ENCODE results near the gene ATP5F1C.

ATP5F1C gene

DNA sequence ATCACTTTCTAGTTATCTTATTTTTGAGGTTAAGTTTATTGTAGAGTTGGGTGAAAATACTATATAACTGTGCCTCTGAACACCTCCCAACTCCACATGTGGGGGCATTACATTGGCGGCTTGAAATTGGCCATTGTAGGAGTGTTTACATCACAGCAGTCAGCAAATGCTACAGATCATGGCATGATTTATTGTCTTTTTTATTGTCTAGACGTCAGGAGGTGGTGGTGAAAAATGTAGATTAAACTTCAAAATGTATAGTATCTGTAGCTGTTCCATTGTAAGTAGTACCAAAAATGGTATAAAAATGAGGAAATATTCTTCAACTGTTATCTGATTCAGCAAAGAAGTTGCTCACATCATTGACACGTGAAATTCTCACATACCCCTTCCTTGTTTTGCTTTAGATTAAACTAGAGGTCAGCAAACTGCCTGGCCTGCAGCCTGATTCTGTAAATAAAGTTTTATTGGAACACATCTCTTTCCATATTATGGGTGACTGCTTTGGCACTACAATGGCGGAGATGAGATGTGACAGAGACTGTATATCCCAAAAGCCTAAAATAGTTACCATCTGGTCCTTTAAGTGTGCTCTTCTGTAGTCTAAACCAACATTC is 65.4 kb downstream of the ATP5F1C start:
- no peak for DNase-seq (ENCODE audit: low read depth)

DNA sequence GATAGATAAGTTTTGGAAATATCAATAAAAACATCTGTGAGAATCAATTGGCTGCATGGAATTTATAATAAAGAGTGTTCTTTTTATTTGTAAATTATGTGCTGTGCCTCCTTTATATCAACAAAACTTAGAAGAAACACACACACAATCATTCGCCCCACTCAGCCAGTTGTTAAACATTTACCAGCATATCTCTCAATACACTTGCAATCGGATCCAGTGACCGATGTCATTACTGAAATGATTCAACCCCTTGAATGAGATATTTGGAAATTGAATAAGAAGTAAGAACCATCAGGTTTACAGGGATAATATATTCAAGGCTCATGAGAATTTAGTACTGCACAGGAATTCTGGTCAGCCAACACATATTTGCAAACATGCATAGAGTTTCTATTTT is 65.9 kb downstream of the ATP5F1C start:
- DNase-seq (ENCODE audit: low read depth) = no peak

DNA sequence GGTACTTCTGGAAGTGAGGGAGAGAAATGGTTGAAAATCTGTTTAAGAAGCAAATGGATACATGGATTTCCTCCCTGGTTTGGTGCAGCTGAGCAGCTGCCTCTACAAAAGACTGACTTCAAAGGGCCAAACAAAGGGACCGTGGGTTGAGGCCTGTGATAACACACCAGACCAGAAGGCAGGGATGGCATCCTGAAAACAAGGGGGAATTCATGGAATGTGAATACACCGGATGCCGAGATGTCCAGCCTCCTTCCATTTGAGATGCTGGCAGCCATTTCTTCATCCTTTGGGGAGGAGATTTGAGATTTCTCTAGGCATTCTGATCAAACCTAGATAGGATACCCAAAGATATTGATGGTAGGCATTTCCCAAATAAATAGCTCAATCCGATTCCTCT is 67.2 kb downstream of the ATP5F1C start:
- no peak for DNase-seq (ENCODE audit: low read depth)

DNA sequence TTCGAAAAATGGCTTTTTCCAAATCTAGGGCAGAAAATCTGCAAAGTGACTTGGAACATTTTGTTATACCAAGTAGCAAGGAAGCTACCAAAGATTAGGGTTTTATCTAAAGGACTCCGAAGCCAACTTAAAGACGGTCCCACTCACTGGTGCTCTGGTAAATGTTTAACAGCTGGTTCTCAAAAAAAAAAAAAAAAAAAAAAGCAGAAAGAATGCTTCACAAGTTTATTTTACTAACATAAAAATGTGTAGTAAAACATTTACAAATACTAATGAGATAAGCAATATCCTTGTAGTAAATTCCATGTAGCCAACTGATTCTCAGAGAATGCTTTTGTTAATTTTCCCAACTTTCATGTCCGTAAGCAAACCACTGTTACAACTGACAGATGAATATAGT is 68.7 kb downstream of the ATP5F1C start:
- DNase-seq (ENCODE audit: low read depth) = no peak

DNA sequence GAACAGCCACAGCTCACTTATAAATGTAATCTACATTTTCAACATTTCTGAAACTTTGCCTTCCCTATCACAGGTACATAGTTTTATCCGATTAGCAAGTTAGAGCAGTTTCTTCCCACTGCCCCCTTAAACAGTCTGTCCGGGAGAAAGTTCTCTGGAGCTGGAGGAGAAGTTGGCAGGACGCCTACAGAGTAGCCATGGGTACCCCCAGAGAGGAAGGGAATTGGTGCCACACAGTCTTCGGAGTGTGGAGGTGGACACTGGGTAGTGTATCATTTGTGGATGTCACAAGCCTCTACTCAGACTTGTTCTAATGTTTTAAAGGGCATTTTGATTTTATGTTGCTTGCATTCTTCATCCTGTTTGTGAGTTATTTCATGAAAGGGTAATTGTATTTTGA is 69.3 kb downstream of the ATP5F1C start:
- DNase-seq (ENCODE audit: low read depth) = no peak

Data from stimulated activated CD8-positive, alpha-beta memory T cell treated with anti-CD3 and anti-CD28 coated beads, Interleukin-12 subunit alpha, Interleukin-12 subunit beta, amount 100 ng/mL, for 1 hour (primary cell).